AG10803 (cell line): ENCODE results near the gene CTDP1.
A peak's percentile ranks its signal among the peaks of the same experiment; 100 is the strongest.

ENCODE experiments used
- DNase-seq: peaks from one replicate; pipeline ENCODE4 v3.0.0; 2010; ENCODE audit warnings: low read depth
- H3K4me3 ChIP-seq: 2 replicates; pipeline ENCODE4 v1.5.1; 2011; ENCODE audit warnings: mild to moderate bottlenecking, low read length, control low read depth
- TF ChIP-seq, protein P1 (sequence below): conservative IDR thresholded peaks from 2 replicates; pipeline ENCODE4 v1.5.1; 2011; ENCODE audit warnings: mild to moderate bottlenecking, low read length, control low read depth, inconsistent platforms

The CTDP1 gene

DNA sequence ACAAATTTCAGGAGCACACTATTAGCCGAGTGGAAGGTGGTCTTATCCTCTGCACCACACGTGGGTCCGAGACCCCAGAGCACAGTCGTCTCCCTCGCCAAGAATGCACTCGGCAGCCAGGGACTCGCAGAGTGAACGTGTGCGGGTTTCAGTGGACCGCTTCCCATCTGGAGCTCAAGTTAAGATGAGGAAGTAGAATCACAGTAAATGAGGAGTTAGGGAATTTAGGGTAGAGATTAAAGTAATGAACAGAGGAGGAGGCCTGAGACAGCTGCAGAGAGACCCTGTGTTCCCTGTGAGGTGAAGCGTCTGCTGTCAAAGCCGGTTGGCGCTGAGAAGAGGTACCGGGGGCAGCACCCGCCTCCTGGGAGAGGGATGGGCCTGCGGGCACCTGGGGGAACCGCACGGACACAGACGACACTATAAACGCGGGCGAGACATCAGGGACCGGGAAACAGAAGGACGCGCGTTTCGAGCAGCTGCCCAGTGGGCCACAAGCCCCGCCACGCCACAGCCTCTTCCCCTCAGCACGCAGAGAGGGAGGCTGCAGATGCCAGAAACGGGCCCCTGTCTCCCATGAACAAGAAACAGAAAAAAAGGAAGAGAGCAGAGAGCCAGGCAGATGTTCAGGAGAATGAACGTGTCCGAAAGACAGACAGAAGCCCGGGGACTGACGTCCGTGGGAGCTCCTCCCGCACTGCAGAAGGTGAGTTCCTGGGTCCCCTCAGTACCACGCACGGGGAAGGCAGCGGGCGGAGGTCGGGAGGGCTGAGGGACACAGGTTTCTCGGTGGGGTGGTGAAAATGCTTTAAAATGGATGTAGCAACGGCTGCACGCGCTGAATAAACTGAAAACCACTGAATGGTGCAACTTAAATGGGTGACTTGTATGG, 112.7 kb downstream of the CTDP1 start:
- DNase-seq, result no peak
- no peak overlapping the region for H3K4me3 ChIP-seq

GRCh38 chr18:79792988-79793355, 113.4 kb downstream of the CTDP1 start:
- TF ChIP-seq, protein P1, sequence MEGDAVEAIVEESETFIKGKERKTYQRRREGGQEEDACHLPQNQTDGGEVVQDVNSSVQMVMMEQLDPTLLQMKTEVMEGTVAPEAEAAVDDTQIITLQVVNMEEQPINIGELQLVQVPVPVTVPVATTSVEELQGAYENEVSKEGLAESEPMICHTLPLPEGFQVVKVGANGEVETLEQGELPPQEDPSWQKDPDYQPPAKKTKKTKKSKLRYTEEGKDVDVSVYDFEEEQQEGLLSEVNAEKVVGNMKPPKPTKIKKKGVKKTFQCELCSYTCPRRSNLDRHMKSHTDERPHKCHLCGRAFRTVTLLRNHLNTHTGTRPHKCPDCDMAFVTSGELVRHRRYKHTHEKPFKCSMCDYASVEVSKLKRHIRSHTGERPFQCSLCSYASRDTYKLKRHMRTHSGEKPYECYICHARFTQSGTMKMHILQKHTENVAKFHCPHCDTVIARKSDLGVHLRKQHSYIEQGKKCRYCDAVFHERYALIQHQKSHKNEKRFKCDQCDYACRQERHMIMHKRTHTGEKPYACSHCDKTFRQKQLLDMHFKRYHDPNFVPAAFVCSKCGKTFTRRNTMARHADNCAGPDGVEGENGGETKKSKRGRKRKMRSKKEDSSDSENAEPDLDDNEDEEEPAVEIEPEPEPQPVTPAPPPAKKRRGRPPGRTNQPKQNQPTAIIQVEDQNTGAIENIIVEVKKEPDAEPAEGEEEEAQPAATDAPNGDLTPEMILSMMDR, result no peak
- no peak for DNase-seq
- H3K4me3 ChIP-seq, result no peak overlapping the region

More for the DNA sequence above, 112.7 kb downstream of the CTDP1 start:
- TF ChIP-seq, protein P1, result no peak

DNA sequence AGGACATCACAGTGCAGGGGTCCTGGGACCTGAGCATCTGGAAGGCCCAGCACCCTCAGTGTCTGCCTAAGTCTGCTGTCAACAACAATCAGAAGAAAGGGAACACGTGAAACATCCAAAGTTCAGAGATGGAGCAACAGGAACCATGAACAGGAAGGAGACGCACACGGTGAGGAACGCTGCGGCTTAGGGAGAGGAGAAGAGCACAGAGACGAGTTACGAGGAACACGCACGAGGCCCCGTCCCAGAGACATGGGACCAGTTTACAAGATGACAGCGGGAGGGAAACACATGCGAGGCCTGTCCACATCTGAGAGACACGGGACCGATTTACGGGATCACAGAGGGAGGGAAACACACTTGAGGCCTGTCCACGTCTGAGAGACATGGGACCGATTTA, 115.2 kb downstream of the CTDP1 start:
- no peak for DNase-seq
- no peak overlapping the region for H3K4me3 ChIP-seq
- TF ChIP-seq, protein P1, result no peak

DNA sequence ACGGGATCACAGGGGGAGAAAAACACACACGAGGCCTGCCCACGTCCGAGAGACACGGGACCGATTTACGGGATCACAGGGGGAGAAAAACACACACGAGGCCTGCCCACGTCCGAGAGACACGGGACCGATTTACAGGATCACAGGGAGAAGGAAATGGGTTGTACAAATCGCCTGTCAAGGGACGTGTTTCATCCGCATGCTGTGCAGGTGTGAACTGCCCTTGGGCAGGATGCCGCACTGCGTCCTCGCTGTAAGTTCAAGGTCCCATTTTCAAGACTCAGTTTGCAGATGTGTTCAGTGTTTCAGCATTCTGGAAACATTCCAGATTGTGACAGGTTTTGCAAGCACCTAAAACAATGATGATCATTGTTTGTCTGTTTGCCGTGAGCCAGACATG, 115.8 kb downstream of the CTDP1 start:
- no peak for DNase-seq
- no peak overlapping the region for H3K4me3 ChIP-seq
- TF ChIP-seq, protein P1, result no peak

DNA sequence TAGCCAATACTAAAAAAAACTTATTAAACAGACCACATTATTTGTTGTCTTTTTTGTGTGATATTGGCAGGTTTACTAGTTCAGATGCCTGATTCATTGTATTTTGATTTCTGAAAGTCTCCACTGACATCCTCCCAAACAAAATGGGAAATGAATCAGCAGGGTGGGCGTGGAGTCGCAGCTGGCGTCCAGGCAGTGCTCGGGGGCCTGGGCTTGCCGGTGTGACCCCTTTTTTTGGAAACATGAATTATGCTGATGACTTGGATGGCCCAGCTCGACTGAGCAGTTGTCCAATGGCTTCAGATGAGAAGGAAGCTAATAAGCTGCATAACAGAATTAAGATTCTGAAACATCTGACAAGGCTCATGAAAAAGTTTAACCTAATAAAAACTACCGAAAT, 116.4 kb downstream of the CTDP1 start:
- H3K4me3 ChIP-seq, result no peak overlapping the region
- TF ChIP-seq, protein P1, result no peak
- DNase-seq, result no peak

GRCh38 chr18:79796531-79797405, 117.2 kb downstream of the CTDP1 start:
- no peak overlapping the region for H3K4me3 ChIP-seq
- DNase-seq, result peak; percentile 35
- TF ChIP-seq, protein P1, result no peak
